Activated CD8-positive, alpha-beta memory T cell treated with anti-CD3 and anti-CD28 coated beads, Interleukin-2, amount 50 U/mL, for 24 hours (primary cell): ENCODE data around the gene MRS2.
"Not testable (repeated sequence)": the region's sequence is repeated elsewhere in the genome, so short reads cannot be mapped to it uniquely, and the experiment has no call there.

ENCODE experiments used
- DNase-seq: peaks from one replicate; pipeline ENCODE4 v3.0.0-alpha.2; 2020; ENCODE audit errors: extremely low read depth

The MRS2 gene

GRCh38 chr6:24387818-24388217, 14.9 kb upstream of the MRS2 start:
- DNase-seq: no peak

GRCh38 chr6:24391208-24391607, 11.5 kb upstream of the MRS2 start:
- DNase-seq: no peak

- DNase-seq: no peak
These were observed 10.9 kb upstream of the MRS2 start for GRCh38 chr6:24391756-24392405.

DNA sequence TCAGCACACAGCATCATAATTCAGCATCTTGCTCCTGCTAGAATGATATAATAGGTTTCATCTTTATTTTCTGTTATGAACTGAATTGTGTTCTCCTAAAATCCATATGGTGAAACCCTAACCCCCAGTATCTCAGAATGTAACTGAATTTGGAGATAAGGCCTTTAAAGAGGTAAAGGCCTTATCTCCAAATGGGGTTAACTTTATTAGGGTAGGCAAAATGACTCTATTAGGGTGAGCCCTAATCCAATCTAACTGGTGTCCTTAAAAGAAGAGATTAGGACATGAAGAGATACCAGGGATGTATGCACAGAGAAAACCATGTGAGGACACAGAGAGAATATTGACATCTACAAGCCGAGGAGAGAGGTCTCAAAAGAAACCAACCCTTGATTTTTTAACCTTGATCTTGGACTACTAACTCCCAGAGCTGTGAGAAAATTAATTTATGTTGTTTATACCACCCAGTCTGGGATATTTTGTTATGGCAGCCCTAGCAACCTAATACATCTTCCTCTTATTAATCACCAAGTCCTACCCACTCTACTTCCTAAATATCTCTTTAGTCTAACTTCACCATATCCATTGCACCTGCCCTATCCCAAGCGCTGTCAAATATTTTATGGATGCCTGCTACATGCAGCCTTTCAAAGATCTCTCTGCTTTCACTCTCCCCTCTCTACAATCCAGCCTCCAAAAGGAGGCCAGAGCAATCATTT, 8.5 kb upstream of the MRS2 start:
- no peak for DNase-seq

DNA sequence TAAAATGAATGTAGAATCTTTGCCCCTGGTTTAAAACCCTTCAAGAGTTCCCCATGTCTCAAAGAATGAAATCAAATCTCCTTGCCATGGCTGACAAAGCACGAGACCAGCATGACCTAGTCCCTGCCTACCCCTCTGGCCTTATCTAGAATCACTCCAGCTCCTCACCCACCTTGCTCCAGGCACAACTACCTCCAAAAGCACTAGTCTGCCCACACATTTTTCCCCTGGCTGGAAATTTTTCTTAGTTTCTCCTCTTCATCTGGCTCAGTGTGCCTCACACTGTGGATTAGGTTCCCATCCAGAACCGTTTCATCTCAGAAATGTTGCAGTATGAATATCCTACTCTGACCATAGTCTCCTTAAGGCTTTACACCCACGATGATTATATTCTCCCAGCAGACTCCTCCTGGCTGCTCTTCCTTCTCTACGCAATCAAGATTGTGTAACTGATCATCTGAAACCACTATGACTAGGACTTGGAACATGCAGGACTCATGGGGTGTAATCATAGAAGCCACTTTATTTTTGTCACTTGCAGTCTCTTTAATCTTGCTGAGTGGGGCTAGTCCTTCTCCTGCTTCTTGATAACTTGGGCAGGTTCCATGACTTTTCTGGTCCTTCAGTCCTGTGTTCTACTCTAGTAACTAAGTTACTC, 7.8 kb upstream of the MRS2 start:
- no peak for DNase-seq

DNA sequence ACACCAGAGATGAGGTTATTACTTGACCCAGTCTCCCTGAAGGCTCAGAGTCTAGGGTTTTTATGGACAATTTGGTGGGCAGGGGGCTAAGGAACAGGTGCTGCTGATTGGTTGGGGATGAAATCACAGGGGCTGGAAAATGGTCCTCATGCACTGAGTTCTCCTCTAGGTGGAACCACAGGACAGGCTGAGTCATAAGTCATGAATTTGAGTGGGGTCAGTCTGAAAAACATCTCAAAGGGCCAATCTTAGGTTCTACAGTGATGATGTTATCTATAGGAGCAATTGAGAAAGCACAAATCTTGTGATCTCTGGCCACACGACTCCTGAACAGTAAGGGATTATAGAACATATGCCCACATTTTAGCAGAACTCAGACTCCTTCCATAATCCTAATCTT, 5.9 kb upstream of the MRS2 start:
- DNase-seq: no peak

- no peak for DNase-seq
These were observed 5.1 kb upstream of the MRS2 start for GRCh38 chr6:24397631-24398030.

DNA sequence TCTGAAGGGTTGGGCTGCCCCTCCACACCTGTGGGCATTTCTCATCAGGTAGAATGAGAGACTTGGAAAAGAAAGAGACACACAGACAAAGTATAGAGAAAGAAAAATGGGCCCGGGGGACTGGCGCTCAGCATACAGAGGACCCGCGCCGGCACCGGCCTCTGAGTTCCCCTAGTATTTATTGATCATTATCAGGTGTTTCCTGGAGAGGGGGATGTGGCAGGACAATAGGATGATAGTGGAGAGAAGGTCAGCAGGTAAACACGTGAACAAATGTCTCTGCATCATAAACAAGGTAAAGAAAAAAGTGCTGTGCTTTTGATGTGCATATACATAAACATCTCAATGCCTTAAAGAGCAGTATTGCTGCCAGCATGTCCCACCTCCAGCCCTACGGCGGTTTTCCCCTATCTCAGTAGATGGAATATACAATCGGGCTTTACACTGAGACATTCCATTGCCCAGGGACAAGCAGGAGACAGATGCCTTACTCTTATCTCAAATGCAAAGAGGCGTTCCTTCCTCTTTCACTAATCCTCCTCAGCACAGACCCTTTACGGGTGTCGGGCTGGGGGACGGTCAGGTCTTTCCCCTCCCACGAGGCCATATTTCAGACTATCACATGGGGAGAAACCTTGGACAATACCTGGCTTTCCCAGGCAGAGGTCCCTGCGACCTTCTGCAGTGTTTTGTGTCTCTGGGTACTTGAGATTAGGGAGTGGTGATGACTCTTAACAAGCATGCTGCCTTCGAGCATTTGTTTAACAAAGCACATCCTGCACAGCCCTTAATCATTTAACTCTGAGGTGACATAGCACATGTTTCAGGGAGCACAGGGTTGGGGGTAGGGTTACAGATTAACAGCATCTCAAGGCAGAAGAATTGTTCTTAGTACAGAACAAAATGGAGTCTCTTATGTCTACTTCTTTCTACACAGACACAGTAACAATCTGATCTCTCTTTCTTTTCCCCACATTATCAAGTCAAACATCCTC, 2.4 kb upstream of the MRS2 start:
- not testable (repeated sequence) for DNase-seq

DNA sequence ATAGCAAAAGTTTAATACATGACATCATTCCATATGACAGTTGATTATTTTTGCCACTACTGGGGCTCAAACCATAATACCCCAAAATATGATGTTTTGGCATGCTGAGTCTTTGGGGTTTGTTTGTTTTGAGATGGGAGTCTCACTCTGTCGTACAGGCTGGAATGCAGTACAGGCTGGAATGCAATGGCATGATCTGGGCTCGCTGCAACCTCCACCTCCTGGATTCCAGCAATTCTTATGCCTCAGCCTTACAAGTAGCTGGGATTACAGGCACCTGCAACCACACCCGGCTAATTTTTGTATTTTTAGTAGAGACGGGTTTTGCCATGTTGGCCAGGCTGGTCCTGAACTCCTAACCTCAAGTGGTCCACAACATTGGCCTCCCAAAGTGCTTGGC, 1.3 kb upstream of the MRS2 start:
- no peak for DNase-seq

- DNase-seq: no peak
These were observed 727 bp downstream of the MRS2 start for GRCh38 chr6:24403501-24403824.

GRCh38 chr6:24405262-24405661, 2.5 kb downstream of the MRS2 start:
- no peak for DNase-seq

GRCh38 chr6:24408719-24409410, 6.1 kb downstream of the MRS2 start:
- no peak for DNase-seq

- DNase-seq: no peak
These were observed 7.9 kb downstream of the MRS2 start for GRCh38 chr6:24410622-24411021.

DNA sequence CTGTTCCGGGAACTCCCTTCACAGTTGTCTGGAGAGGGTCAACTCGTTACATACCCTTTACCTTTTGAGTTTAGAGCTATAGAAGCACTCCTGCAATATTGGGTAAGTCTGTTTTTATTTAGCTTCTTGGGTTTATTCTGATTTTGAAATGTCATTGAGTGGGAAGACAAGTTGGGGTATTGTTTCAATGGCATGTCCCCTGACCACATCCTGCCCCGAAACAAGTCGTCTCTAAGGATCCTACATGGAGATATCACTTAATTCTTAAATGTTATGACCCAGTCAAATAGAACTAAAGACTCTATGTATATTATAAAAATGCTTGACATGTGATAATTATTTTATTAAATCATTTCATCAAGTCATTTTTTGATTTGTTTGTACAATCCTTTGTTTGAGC, 9.6 kb downstream of the MRS2 start:
- DNase-seq: no peak

DNA sequence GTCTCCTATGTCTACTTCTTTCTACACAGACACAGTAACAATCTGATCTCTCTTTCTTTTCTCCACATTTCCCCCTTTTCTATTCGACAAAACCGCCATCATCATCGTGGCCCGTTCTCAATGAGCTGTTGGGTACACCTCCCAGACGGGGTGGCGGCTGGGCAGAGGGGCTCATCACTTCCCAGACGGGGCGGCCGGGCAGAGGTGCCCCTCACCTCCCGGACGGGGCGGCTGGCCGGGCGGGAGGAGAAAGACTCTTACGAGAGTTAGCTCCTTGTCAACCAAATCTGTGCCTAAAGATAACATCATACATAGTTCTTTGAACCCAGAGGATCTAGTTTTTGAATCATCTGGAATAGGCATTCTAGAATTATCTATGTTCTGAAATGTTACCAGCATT, 11.8 kb downstream of the MRS2 start:
- DNase-seq: not testable (repeated sequence)

DNA sequence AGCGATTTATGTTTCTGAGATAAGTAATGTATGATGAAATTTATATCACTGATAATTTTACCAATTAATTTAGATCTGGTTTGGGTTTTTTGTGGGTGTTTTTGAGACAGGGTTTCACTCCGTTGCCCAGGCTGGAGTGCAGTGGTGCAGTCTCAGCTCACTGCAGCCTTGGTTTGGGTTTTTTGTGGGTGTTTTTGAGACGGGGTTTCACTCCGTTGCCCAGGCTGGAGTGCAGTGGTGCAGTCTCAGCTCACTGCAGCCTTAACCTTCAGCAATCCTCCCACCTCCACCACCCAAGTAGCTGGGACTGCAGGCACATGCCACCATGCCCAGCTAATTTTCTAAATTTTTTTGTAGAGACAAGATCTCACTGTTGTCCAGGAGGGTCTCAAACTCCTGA, 13.0 kb downstream of the MRS2 start:
- DNase-seq: no peak

DNA sequence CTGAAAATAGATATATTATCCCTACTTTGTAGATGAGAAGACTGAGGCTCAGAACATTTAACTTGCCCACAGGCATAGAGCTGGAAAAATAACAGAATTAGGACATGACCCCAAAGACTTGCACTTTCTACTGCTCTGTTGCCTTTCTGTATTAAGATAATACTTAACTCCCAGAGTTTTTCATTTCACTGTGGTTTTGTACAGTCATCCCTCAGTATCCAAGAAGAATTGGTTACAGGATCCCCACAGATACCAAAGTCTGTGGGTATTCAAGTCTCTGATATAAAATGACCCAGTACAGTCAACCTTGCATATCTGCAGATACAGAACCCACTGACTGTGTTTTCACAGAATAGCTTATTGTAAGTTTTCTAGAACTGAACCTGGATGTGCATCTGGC, 16.8 kb downstream of the MRS2 start:
- DNase-seq: no peak

GRCh38 chr6:24425091-24425490, 22.4 kb downstream of the MRS2 start:
- DNase-seq: no peak

GRCh38 chr6:24426729-24427446, 24.2 kb downstream of the MRS2 start:
- no peak for DNase-seq

GRCh38 chr6:24428615-24429014, 25.9 kb downstream of the MRS2 start:
- DNase-seq: no peak

DNA sequence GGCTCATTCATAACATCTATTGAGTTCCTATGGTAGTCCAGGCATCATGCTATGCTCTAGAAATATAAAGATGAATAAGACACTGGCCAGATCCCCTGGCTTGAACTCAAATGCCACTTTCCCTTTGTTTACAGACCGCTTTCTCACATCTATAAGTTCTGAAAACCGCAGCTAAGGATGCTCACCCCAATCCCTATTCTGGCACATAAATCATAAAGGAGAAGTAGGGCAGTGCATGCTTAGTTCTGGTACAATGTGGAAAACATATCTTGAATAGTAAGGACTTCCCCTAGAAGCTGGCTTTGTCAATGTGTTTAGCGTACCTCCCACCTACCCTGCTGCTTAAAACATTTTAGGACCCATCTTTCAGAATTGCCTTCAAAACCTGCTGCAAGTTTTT, 26.4 kb downstream of the MRS2 start:
- DNase-seq: no peak
